Activated T-helper 9 cell treated with anti-CD3 and anti-CD28 coated beads, Interleukin-2, amount 50 U/mL, for 16 hours (primary cell): ENCODE data around the gene SLC12A8.

Source experiments
- DNase-seq: peaks from one replicate; pipeline ENCODE4 v3.0.0-alpha.2; 2020; ENCODE audit warnings: low read depth

The SLC12A8 gene

DNA sequence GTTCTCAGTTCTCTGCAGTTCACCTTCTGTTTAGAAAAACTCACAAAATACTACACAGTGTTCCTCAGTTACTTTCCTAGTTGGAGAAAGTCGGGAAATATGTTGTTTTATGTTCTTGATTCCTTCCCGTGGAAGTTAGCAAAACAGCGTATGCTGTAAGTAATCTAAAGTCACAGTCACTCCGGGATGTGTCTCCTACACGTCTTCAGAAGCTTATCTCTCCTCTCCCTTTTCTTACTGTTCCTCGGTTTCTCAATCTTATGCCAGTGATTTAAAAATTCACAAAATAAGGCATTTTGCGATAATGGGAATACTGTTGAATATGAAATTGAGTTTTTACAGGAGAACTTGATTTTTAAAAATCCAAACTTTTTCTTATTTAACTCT, 158.5 kb downstream of the SLC12A8 start:
- DNase-seq: no peak

DNA sequence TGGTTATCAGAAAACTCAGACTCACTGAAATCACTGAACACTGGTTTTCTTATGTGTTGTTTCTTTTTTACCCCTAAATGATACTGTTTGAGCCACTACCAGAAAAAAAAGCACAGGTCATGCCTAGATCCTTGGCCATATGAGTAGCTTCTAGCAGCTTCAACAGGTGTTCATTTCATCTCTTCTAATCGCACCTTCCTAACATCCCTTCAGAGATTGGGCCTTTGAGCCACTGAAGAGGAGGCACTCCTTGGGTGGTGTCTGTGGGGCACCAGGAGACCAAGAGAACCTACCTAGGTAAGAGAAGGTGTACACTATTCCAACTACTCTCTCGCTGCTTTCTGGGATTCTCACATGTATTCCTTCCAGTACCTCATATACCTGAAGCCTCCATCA, 159.2 kb downstream of the SLC12A8 start:
- no peak for DNase-seq

DNA sequence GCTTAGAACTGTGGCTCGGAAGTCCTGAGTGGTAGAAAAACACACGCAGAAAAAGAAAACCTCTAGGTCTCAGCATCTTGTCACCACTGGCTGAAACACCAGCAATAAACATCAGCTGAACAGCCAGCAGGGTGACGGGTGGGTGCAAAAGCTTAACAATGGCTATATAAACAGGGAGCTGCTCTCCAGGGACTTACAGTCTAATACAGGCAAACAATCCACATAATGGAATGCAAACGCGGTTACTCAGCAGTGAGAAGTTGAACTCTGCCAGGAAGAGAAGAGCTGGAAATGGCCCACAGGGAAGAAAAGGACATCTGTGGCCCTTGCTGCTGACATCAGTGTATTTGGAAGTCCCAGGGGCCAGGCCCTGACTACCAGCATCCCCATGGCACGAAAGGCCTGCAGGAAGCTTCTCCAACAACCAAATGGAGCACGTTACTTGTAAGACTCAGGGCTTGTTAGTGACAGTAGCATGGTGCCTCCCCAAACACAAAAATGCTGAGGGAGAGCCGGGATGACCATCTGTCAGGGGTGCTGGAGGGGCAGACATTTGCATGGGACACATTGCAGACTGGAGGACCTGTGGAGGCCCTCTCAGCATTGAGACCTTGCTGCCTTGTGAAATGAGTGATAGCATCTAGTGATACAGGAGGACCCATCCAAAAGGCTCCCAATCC, 159.8 kb downstream of the SLC12A8 start:
- DNase-seq: no peak

- DNase-seq: peak; percentile 51
These were observed 160.6 kb downstream of the SLC12A8 start for GRCh38 chr3:125051715-125052581.

DNA sequence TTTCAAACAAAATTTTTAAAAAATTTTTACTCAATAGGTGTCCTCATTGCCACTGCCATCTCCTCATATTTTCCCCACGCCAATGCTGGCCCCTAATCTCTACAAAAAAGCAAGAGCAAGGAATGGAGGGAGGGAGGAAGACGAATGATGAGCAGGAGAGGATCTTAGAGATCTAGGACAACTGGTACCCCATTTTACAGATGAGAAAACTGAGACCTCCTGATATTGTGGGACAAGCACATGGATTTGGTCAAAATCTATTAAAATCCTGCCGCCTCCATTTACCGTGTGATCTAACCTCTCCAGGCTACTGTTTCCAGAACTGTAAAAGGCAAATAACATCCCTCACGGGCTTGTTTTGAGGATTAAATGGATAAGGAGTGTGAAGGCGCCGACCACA, 161.3 kb downstream of the SLC12A8 start:
- DNase-seq: no peak

GRCh38 chr3:125050488-125051090, 162.0 kb downstream of the SLC12A8 start:
- no peak for DNase-seq

DNA sequence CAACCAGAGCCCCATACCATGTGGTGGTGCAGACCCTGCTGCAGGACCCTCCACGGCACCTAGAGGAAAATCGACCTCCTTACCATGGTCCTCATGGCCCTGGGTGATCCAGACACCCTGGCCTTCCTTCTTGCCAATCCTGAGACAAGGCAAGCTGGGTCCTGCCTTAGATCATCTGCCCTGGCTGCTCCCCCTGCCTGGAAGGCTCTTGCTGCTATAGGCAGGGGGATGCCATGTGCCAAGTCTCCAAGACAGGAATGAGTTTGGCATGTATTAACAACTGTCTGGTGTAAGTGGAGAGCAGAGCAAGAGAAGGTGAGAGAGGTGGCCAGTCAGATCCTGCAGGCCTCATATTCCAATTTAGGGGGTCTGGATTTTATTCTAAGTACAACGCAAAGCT, 164.3 kb downstream of the SLC12A8 start:
- DNase-seq: no peak

- DNase-seq: no peak
These were observed 166.6 kb downstream of the SLC12A8 start for GRCh38 chr3:125045965-125046364.

GRCh38 chr3:125045194-125045593, 167.4 kb downstream of the SLC12A8 start:
- DNase-seq: no peak

- no peak for DNase-seq
These were observed 168.9 kb downstream of the SLC12A8 start for GRCh38 chr3:125043599-125044151.

DNA sequence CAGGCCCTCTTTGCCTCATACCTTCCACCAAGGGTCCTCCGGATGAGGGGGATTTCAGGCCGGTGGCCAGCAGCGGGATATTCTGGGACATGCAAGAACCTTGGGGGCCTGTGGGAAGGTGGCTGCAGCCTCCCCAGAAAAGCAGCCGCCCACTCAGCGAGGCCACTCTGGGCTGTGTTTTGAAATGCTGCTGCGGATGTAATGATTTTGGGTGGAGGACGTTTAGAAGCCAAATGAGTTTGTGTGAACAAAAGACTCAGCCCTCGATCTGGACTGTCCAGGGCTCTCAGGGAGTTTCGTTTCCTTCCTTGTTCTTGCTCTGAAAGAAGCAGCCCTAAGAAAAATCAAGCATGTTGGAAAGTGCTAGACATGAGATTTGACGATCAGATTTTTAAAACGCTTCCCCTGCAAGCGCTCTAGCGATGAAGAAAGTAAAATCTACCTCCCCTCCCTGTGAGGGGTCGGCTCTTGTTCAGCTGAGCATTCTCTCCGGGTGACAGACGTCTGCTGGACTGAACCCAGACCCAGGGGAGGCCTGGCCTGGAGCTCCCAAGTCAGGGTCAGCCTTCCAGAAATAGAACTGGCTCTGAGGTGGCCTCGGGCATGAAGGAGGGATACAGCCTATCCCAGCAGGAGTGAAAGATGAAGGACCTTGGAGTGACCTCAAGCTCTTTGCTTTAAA, 169.7 kb downstream of the SLC12A8 start:
- no peak for DNase-seq

GRCh38 chr3:125039131-125040100, 173.1 kb downstream of the SLC12A8 start:
- no peak for DNase-seq

DNA sequence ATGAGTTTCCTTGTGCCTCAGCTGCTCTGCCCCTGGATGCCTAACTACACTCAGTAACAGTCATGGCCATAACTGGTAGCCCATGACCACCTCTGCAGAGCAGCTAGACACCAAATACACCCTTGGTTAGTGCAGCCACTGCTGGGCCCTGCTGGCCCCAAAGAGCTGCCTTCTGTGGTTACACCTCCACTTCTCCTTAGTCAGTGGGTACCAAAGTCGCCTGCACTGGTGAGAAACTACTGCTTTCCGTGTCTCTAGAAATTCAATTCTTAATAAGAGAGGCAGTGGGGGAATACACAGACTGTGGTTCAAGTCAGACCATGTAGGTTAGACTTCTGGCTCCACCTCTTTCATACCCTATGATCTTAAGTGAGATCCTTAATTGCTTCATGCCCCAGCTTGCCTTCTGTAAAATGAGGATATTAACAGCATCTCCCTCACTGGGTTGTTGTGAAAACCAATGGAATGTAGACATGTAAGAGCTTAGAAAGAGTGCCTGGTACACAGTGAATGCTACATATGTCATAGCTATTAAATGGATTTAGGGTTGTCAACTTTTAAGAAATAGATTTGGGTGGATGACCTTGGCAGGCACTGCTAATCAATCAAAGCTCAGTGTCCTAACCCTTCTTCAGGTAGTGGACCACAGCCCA, 174.9 kb downstream of the SLC12A8 start:
- DNase-seq: no peak

- DNase-seq: no peak
These were observed 177.3 kb downstream of the SLC12A8 start for GRCh38 chr3:125035217-125035616.

GRCh38 chr3:125033616-125034015, 178.9 kb downstream of the SLC12A8 start:
- no peak for DNase-seq

- no peak for DNase-seq
These were observed 179.4 kb downstream of the SLC12A8 start for GRCh38 chr3:125033135-125033534.

DNA sequence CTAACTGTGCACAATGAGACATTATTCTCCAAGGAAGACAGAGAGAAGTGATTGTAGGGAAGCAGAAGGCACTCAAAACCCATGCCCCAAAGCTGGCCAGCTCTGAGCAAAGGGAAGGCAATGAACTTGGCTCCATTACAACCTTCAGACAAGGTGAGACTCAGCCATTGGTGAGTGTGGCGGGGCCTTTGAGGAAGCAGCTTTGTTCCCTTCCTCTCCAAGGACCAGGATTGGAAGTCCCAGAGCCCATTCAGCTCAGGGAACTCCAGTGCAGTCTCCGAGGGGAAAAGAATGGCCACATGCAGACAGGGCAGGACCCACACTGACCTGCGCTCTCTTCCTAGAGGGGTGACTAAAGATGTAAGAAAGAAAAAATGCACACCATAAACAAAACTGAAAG, 179.9 kb downstream of the SLC12A8 start:
- DNase-seq: no peak
